ENCODE results near the gene CACNA1I. TPM values are rescaled to one million over a fixed set of nuclear protein-coding genes. Genes with fewer than 3 reads are reported as not detected.

Gene CACNA1I
- total RNA-seq, 2 donors from 2014 or later: 20.3 to 27.9 TPM

GRCh38 chr22:39734866-39735265 is 164.3 kb downstream of the CACNA1I start:
- Mint-ChIP-seq H3K4me1 (no peaks in the 10 kb centered on the region), H3K27ac (no peak overlapping the region), H3K36me3 (ENCODE audit: low read depth) (no peaks in the 10 kb centered on the region), H3K4me3 (no peak overlapping the region), H3K27me3 (peaks cover 33% of the 10 kb centered on the region)
- no peak for ATAC-seq
- no peak for DNase-seq
- no peaks in the 10 kb centered on the region for H3K9me3 ChIP-seq (ENCODE audit: control insufficient read depth, low read length, poor library complexity, severe bottlenecking)

- Mint-ChIP-seq H3K27me3 (peaks cover 33% of the 10 kb centered on the region), H3K27ac (no peak overlapping the region), H3K36me3 (ENCODE audit: low read depth) (no peaks in the 10 kb centered on the region), H3K4me3 (no peak overlapping the region), H3K4me1 (no peaks in the 10 kb centered on the region)
- DNase-seq (no peak), ATAC-seq (no peak)
- no peaks in the 10 kb centered on the region for H3K9me3 ChIP-seq (ENCODE audit: control insufficient read depth, low read length, poor library complexity, severe bottlenecking)
Observed at GRCh38 chr22:39735776-39736175, 165.2 kb downstream of the CACNA1I start.

GRCh38 chr22:39738746-39739145 is 168.2 kb downstream of the CACNA1I start:
- no peaks in the 10 kb centered on the region for H3K36me3 Mint-ChIP-seq (ENCODE audit: low read depth)
- H3K9me3 ChIP-seq (ENCODE audit: control insufficient read depth, low read length, poor library complexity, severe bottlenecking): no peaks in the 10 kb centered on the region
- peaks cover 24% of the 10 kb centered on the region for H3K27me3 Mint-ChIP-seq
- no peak overlapping the region for H3K27ac Mint-ChIP-seq
- no peak for DNase-seq
- no peak for ATAC-seq
- H3K4me3 Mint-ChIP-seq: no peak overlapping the region
- no peaks in the 10 kb centered on the region for H3K4me1 Mint-ChIP-seq

Other genes with a start within 250 kb of the CACNA1I start
- gene SYNGR1, start 220.8 kb upstream of the CACNA1I start, total RNA-seq: 1 to 10 TPM in 1 of 2 donors, under 1 TPM in 1; 0.47 to 1.1 TPM
- gene TAB1, start 171.0 kb upstream of the CACNA1I start, total RNA-seq: 10 to 100 TPM; 22.0 to 23.6 TPM
- gene MGAT3, start 113.7 kb upstream of the CACNA1I start, total RNA-seq: under 1 TPM; 0.25 to 0.96 TPM
- 10 to 100 TPM; 16.9 to 22.7 TPM for gene MIEF1, start 68.5 kb upstream of the CACNA1I start, total RNA-seq
- 100 to 1,000 TPM; 260 to 333 TPM for gene ATF4, start 50.2 kb upstream of the CACNA1I start, total RNA-seq
- gene RPS19BP1, start 38.0 kb upstream of the CACNA1I start, total RNA-seq: 10 to 100 TPM; 42.6 to 47.3 TPM